Activated CD8-positive, alpha-beta T cell treated with anti-CD3 and anti-CD28 coated beads for 36 hours (primary cell): ENCODE measurements around the gene ARMH3. TPM values are rescaled to one million over a fixed set of nuclear protein-coding genes. Genes with fewer than 3 reads are reported as not detected.
"Not testable (repeated sequence)": the region's sequence is repeated elsewhere in the genome, so short reads cannot be mapped to it uniquely, and the experiment has no call there.

Experiments
- ATAC-seq: fragments of 200-7000 bp; cut with Tn5 transposase; one replicate; pipeline ENCODE4 v1.10.0; 2021; ENCODE audit warnings: mild to moderate bottlenecking, moderate library complexity
- CTCF ChIA-PET: fragments of 350-600 bp; sonication (Branson Sonifier 250); formaldehyde crosslinking; loops from one replicate; lab custom pipeline; 2021; ENCODE audit warnings: antibody characterized with exemption; lab: Charles Lee
- POLR2A ChIA-PET: fragments of 350-600 bp; sonication (Branson Sonifier 250); formaldehyde crosslinking; loops from one replicate; lab custom pipeline; 2021; ENCODE audit warnings: antibody characterized with exemption; lab: Charles Lee
- DNase-seq: peaks from one replicate; pipeline ENCODE4 v3.0.0-alpha.2; 2020
- H3K27ac Mint-ChIP-seq: one replicate; pipeline ENCODE4 v1.8.0; 2021; ENCODE audit warnings: mild to moderate bottlenecking, mixed read lengths
- H3K27me3 Mint-ChIP-seq: one replicate; pipeline ENCODE4 v1.8.0; 2021; ENCODE audit warnings: mixed read lengths
- H3K36me3 Mint-ChIP-seq: one replicate; pipeline ENCODE4 v1.8.0; 2021; ENCODE audit warnings: low read depth, mixed read lengths
- H3K4me1 Mint-ChIP-seq: one replicate; pipeline ENCODE4 v1.8.0; 2021; ENCODE audit warnings: low read depth, mixed read lengths
- H3K4me3 Mint-ChIP-seq: one replicate; pipeline ENCODE4 v1.8.0; 2021; ENCODE audit warnings: mild to moderate bottlenecking, moderate library complexity, mixed read lengths
- H3K9me3 Mint-ChIP-seq: one replicate; pipeline ENCODE4 v1.8.0; 2021; ENCODE audit warnings: mixed read lengths
- CTCF ChIP-seq: fragments of 200-600 bp; IDR thresholded peaks from one replicate; pipeline ENCODE4 v1.8.0; 2022; ENCODE audit warnings: antibody characterized with exemption, mild to moderate bottlenecking
- intact Hi-C: fragments of 100-400 bp; cut with micrococcal nuclease; formaldehyde crosslinking; loops from one replicate; pipeline ENCODE4 v1.10.0; 2022
- total RNA-seq, 2 experiments: library from RNA; stranded (reverse); gene quantifications; one replicate each; pipeline ENCODE4 v1.2.3, GENCODE V29; 2021

Gene ARMH3
- total RNA-seq, 2 experiments from 2014 or later: 16.2 to 18.4 TPM

GRCh38 chr10:102016416-102016815, 39.6 kb downstream of the ARMH3 start:
- H3K27ac Mint-ChIP-seq: no peak overlapping the region
- intact Hi-C loops: no loop called here
- H3K9me3 Mint-ChIP-seq: no peaks in the 10 kb centered on the region
- peaks cover 3% of the 10 kb centered on the region for H3K4me1 Mint-ChIP-seq
- no peak for TF ChIP-seq CTCF
- DNase-seq (no peak), ATAC-seq (no peak)
- no peaks in the 10 kb centered on the region for H3K27me3 Mint-ChIP-seq
- CTCF ChIA-PET: interaction anchor here (0.6 to 3.8 kb wide), 4 partner anchors 45 to 181 kb away, joined by 3 to 23 read pairs (median 4); no protein-coding TSS in a partner anchor
- no peak overlapping the region for H3K4me3 Mint-ChIP-seq
- peaks cover 3% of the 10 kb centered on the region for H3K36me3 Mint-ChIP-seq
- POLR2A ChIA-PET: no interaction called here

GRCh38 chr10:102010961-102011360, 45.0 kb downstream of the ARMH3 start:
- ChIA-PET CTCF (interaction anchor here (1.0 to 13.4 kb wide), 30 partner anchors 9 to 408 kb away, joined by 3 to 200 read pairs (median 9); partner anchors contain the start of genes ARMH3, KCNIP2, NPM3 and OGA), POLR2A (interaction anchor here (1.7 kb wide), 1 partner anchor 170 kb away, joined by 6 read pairs; no protein-coding TSS in a partner anchor)
- Mint-ChIP-seq H3K27me3 (no peaks in the 10 kb centered on the region), H3K4me3 (no peak overlapping the region), H3K4me1 (no peaks in the 10 kb centered on the region), H3K36me3 (peaks cover 10% of the 10 kb centered on the region), H3K27ac (no peak overlapping the region), H3K9me3 (no peaks in the 10 kb centered on the region)
- no peak for DNase-seq
- intact Hi-C loops: loop anchor here (2.0 kb wide), 1 partner anchor 170 kb away; no protein-coding TSS in a partner anchor
- no peak for TF ChIP-seq CTCF
- ATAC-seq: no peak

- ChIA-PET CTCF (interaction anchor here (0.6 to 13.4 kb wide), 53 partner anchors 8 to 407 kb away, joined by 3 to 200 read pairs (median 4); partner anchors contain the start of genes ARMH3, KCNIP2, NPM3 and OGA), POLR2A (interaction anchor here (0.8 to 1.7 kb wide), 3 partner anchors 8 to 191 kb away, joined by 3 to 6 read pairs (median 4); partner anchors contain the start of gene OGA)
- peak; percentile 90 for TF ChIP-seq CTCF
- Mint-ChIP-seq H3K9me3 (no peaks in the 10 kb centered on the region), H3K27me3 (no peaks in the 10 kb centered on the region), H3K36me3 (peaks cover 15% of the 10 kb centered on the region), H3K4me1 (no peaks in the 10 kb centered on the region), H3K4me3 (no peak overlapping the region), H3K27ac (no peak overlapping the region)
- ATAC-seq (peak; percentile 91), DNase-seq (peak; percentile 44)
- intact Hi-C loops: loop anchor here (1.0 to 2.0 kb wide), 2 partner anchors 121 to 169 kb away; no protein-coding TSS in a partner anchor
These were observed 46.1 kb downstream of the ARMH3 start for GRCh38 chr10:102009801-102010425.

- ChIA-PET CTCF (interaction anchor here (0.7 to 13.4 kb wide), 9 partner anchors 9 to 189 kb away, joined by 3 to 200 read pairs (median 4); partner anchors contain the start of gene KCNIP2), POLR2A (no interaction called here)
- peaks cover 2% of the 10 kb centered on the region for H3K4me1 Mint-ChIP-seq
- intact Hi-C loops: no loop called here
- peaks cover 19% of the 10 kb centered on the region for H3K36me3 Mint-ChIP-seq
- no peak overlapping the region for H3K4me3 Mint-ChIP-seq
- no peak for DNase-seq
- H3K9me3 Mint-ChIP-seq: no peaks in the 10 kb centered on the region
- no peak for TF ChIP-seq CTCF
- H3K27me3 Mint-ChIP-seq: no peaks in the 10 kb centered on the region
- no peak for ATAC-seq
- H3K27ac Mint-ChIP-seq: no peak overlapping the region
These were observed 48.2 kb downstream of the ARMH3 start for GRCh38 chr10:102007796-102008195.

GRCh38 chr10:102007031-102007430, 48.9 kb downstream of the ARMH3 start:
- H3K4me1 Mint-ChIP-seq, intact Hi-C loops, ATAC-seq, H3K9me3 Mint-ChIP-seq, DNase-seq, H3K27me3 Mint-ChIP-seq, H3K27ac Mint-ChIP-seq, H3K4me3 Mint-ChIP-seq: not testable (repeated sequence)
- CTCF ChIA-PET: interaction anchor here (1.2 to 13.4 kb wide), 7 partner anchors 9 to 188 kb away, joined by 3 to 200 read pairs (median 4); partner anchors contain the start of gene KCNIP2
- POLR2A ChIA-PET: interaction anchor here (0.6 kb wide), 1 partner anchor 201 kb away, joined by 4 read pairs; no protein-coding TSS in a partner anchor
- H3K36me3 Mint-ChIP-seq: peaks cover 22% of the 10 kb centered on the region
